Right ventricle myocardium inferior (tissue), 1 donor: ENCODE data around the gene THADA. TPM values are rescaled to one million over a fixed set of nuclear protein-coding genes. Genes with fewer than 3 reads are reported as not detected.
"Not testable (repeated sequence)": the region's sequence is repeated elsewhere in the genome, so short reads cannot be mapped to it uniquely, and the experiment has no call there.

ENCODE experiments used
- ATAC-seq: fragments of 200-7000 bp; cut with Tn5 transposase; one replicate; pipeline ENCODE4 v1.9.1; 2020; ENCODE audit warnings: mild to moderate bottlenecking, moderate library complexity
- DNase-seq: peaks from one replicate; pipeline ENCODE4 v3.0.0; 2021; ENCODE audit errors: missing footprints
- intact Hi-C: fragments of 100-400 bp; cut with DNase I; formaldehyde crosslinking; loops from one replicate; pipeline ENCODE4 v1.11.0; 2022
- long read RNA-seq: library from polyadenylated mRNA; unstranded; transcript quantifications from one replicate; pipeline ENCODE4 v2.0.0, GENCODE V29; 2021
- total RNA-seq: library from RNA; stranded (reverse); fragmentation: NEBNext Ultra II Directional; extraction: Animal tissue kit (Norgen Biotek cat#: 25700); gene quantifications from one replicate; pipeline ENCODE4 v1.2.1, GENCODE V29; 2021
- donor health status: DM: no; HTN: yes; CAD: no; lungs with severe emphysema.

The THADA gene, protein sequence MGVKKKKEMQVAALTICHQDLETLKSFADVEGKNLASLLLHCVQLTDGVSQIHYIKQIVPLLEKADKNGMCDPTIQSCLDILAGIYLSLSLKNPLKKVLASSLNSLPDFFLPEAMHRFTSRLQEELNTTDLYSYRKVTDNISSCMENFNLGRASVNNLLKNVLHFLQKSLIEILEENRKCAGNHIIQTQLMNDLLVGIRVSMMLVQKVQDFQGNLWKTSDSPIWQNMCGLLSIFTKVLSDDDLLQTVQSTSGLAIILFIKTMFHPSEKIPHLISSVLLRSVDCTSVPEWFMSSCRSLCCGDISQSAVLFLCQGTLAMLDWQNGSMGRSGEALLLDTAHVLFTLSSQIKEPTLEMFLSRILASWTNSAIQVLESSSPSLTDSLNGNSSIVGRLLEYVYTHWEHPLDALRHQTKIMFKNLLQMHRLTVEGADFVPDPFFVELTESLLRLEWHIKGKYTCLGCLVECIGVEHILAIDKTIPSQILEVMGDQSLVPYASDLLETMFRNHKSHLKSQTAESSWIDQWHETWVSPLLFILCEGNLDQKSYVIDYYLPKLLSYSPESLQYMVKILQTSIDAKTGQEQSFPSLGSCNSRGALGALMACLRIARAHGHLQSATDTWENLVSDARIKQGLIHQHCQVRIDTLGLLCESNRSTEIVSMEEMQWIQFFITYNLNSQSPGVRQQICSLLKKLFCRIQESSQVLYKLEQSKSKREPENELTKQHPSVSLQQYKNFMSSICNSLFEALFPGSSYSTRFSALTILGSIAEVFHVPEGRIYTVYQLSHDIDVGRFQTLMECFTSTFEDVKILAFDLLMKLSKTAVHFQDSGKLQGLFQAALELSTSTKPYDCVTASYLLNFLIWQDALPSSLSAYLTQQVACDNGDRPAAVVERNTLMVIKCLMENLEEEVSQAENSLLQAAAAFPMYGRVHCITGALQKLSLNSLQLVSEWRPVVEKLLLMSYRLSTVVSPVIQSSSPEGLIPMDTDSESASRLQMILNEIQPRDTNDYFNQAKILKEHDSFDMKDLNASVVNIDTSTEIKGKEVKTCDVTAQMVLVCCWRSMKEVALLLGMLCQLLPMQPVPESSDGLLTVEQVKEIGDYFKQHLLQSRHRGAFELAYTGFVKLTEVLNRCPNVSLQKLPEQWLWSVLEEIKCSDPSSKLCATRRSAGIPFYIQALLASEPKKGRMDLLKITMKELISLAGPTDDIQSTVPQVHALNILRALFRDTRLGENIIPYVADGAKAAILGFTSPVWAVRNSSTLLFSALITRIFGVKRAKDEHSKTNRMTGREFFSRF (N-terminal part only)
- total RNA-seq, result 10.5 TPM
- long read RNA-seq, full-length matches to known transcripts, result 4 of 11 reads
- long read RNA-seq, partial matches to known transcripts, result 4 of 11 reads
- long read RNA-seq, other reads (novel, unspliced or antisense), result 3 of 11 reads

DNA sequence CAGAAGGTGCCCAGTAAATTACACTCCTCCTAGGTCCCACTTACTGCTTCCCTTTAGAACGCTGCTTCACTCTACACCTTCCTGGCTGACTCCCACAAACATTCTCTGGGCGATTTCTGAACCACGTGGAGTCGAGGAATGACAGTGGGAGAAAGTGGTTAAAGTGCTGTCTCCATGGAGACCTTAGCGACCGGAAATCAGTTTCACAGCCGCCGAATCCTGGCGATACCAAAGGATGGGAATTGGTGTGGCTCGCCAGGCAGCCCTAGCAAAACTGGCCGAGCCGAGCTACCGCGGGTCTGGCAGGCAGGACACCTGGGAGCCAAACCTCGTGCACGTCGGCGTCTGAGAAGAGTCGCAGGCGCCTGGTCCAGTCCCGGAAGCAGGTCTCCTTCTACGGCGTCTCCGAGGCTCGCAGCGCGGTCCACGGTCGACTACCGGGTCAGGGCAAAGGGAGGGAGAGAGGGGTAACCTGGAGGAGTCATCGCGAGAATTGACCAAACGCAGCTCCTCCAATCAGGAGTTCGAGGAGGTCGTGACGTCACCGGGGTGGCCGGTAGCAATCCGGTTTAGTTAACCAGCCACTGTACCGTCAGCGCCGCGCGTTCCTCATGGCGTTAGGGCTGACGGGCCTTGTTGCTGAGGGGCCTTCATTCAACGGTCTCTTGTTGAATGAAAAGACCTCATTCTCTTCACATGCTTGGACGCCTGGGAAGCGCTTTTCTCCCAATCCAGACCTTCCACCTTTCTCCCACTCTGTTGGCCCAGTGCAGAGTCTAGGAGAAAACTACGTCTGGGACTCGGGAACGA lies at the start of gene THADA:
Gene THADA (minus strand): TSS at position 436 of the 810 bp plus-strand sequence. CDS start 3,646 bp downstream, outside the sequence.
- ATAC-seq (peak; percentile 99), DNase-seq (peak; percentile 98)
- intact Hi-C loops, result loop anchor here (5.0 kb wide), 1 partner anchor 784 kb away; no protein-coding TSS in a partner anchor

DNA sequence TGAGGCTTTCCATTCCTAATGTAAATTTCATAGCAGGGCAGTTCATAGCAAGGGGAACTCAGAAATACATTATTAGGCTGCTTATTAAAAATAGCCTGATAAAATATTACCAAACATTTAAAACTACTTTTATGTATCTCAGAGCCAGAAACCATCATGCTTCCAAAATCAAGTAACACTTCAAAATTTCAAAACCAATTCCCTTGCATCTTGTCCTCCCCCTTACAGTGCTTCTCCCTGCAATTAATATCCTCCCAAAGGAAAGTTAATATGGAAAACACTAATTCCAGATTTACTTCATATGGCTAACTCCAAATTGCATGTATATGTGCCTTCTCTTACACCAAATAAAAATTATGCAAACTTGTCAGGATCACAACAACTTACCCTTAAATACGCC lies 47.8 kb upstream of the THADA start:
- intact Hi-C loops, result no loop called here
- DNase-seq, result no peak

DNA sequence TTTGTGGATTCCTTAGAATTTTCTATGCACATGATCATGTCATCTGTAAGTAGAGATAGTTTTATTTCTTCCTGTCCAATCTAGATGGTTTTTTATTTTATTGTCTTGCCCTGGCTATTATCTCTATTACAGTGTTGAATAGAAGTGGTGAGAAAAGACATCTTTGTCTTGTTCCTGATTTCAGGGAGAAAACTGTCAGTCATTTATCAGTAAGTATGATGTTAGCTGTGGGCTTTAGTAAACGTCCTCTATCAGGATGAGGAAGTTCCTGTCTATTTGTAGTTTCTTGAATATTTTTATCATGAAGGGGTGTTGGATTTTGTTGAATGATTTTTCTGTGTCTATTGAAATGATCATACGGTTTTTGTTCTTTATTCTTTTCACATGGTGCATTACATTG lies 46.5 kb upstream of the THADA start:
- intact Hi-C loops, result no loop called here
- DNase-seq (no peak), ATAC-seq (no peak)

More for the DNA sequence above, 47.8 kb upstream of the THADA start:
- no peak for ATAC-seq

DNA sequence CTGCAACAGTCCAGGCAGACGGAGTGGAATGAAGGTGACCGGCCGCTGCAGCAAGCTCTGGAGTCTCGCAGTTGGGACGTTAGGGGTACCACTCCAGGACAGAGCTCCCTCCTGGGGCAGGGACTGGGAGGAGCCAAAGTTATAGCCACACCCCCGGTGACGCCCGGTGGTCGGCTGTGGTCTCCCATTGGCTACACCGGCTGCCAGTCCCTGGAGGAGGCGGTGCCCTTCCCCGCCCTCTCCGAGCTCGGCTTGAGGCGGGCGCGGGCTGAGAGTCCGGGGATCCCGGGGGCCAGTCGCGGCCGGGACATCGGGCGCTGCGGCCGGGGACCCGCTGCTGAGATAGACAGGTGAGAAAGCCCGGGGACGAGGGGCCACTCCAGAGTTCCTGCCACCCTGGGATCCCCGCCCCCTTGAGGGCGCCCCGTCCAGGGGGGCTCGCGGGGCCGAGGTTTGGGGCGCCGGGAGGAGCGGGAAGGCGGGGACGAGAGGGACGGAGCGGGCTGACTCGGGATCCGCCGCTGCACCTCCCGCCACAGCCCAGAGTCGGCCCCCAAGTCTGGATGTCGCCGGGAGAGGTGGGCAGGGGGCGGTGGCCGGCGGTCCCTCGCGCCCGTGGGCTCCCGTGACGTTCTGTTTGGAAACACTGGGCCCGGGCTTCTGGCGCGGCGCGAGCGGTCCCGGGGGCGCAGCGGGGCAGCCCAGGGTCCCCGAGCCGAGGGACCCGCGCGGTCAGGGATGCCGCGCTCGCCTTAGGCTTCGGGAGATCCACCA lies 41.4 kb upstream of the THADA start, which contains the start of gene PLEKHH2:
Gene PLEKHH2 (plus strand): TSS at position 231 of the 774 bp plus-strand sequence. CDS start 7,414 bp downstream, outside the sequence.
- DNase-seq, result peak; percentile 89
- peak; percentile 99 for ATAC-seq
- intact Hi-C loops, result no loop called here

DNA sequence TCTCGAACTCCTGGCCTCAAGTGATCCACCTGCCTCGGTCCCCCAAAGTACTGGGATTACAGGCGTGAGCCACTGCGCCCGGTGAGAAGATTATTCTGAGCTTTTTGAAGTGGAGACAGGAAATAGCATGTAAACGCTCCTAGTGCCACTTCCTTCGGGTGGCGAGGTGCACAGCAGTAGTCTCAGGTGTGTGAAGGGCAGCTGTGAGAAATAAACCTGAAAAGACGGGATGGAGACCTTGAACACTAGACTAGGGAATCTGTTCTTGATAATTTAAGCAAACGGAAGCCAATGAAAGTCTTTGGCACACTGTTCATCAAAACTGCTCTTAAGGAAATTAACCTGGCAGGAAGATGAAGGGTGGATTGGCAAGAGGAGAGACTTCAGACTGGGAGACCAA lies 40.8 kb upstream of the THADA start:
- ATAC-seq (no peak), DNase-seq (no peak)
- intact Hi-C loops, result no loop called here

DNA sequence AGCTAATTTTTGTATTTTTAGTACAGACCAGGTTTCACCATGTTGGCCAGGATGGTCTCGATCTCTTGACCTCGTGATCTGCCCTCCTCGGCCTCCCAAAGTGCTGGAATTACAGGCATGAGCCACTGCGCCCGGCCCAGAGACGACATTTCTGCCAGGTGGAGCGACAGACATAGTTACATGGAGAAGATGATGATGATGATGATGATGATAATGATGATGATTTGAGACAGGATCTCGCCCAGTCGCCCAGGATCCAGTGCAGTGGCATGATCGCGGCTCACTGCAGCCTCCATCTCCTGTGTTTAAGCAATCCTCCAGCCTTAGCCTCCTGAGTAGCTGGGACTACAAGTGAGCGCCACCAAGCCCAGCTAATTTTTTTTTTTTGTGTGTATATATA lies 40.3 kb upstream of the THADA start:
- intact Hi-C loops, DNase-seq, ATAC-seq: not testable (repeated sequence)

DNA sequence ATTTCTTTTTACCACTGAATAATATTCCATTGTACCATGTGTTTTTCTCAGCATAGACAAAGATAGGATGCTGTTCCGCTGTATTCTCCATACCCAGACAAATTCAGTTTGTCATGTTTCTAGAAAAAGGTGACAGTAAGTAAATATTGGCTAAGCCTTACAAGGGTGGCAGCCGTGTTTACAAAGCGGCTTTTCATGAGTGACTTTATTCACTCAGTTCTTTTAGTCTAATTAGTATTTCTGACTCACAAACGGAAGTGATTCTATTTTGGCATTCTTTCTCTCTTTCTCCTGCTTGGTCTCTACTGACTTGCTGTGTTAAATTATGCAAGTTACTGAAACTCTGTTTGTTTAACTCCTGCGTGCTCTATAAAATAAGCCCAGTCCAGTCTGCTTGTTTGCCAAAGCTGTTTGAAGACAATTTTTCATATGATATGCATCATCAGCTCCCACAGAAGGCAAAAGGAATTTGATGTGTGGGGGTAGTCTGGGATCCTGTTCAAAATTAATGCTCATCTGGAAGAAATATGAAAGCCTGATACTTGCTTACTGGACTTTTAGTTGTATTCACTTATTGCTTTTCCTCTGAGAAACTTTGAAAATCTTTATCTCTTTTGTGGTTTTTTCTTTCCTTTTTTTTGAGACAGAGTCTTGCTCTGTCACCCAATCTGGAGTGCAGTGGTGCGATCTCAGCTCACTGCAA lies 38.9 kb upstream of the THADA start:
- intact Hi-C loops, result no loop called here
- no peak for ATAC-seq
- no peak for DNase-seq

DNA sequence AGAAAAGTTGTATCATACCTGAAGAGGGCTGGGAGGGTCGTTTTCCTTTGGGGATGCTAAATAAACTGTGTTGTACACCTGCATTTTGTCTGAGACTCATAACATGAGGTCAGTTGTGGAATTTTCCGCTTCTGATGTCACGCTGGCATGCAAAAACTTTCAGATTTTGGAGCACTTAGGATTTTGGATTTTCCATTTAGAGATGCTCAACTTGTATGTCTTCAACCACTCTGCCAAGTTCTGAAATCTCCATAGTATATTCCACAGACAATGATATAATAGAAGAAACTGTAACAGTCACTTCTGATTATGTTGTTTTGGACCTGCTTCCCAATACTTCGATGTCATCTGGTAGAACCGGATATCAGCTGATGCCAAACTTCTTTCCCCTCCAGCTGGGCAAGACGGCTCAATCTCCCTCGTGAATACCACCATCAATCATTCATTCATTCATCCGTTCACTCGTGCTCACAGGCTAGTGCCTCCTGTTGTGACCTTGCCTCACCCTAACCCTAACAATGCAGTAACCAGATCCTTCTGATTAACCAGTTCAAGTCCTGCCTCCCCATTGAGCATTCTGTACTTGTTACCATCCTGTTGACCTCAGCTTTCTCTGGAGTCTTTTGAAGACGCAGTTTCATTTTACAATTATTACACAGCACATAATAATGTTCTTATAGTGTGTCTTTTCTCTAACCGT lies 35.9 kb upstream of the THADA start:
- intact Hi-C loops, result no loop called here
- DNase-seq (no peak), ATAC-seq (no peak)

DNA sequence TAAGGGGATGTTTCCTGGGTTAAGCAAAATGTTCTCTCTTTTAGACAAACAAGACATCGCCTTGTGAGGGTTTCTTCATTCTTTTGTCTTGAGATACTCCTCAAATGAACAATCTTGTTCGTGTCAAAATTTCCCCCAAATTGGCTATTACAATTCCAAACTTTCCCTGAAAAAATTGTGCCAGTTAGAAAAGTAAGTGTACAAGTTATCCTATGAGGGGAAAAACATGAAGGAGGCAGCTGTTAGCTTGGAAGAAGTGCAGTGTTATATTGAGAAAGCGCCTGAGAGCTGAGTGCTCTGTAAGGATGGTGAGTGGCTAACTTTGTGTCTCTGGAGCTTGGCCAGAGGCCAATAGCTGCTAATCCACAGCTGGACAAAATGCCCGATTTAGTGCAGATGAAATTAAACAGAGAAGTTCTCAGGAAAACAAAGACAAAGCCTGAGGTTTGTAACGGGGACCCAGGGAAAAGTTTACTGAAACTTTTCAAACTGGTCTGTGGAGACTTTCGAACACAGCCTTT lies 27.2 kb upstream of the THADA start:
- no peak for DNase-seq
- intact Hi-C loops, result no loop called here
- ATAC-seq, result peak; percentile 72

DNA sequence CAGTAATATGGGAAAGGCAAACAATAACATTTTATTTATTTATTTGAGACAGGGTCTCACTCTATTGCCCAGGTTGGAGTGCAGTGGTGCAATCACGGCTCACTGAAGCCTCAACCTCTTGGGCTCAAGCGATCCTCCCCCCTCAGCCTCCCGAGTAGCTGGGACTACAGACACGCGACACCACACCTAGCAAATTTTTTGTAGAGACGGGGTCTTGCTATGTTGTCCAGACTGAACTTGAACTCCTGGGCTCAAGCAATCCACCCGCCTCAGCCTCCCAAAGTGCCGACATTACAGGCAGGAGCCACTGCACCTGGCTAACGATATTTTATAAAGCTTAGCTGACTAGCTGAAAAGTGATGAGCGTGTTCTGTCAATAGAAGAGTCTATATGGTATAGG lies 23.7 kb upstream of the THADA start:
- intact Hi-C loops, result no loop called here
- DNase-seq, result no peak
- ATAC-seq, result no peak

DNA sequence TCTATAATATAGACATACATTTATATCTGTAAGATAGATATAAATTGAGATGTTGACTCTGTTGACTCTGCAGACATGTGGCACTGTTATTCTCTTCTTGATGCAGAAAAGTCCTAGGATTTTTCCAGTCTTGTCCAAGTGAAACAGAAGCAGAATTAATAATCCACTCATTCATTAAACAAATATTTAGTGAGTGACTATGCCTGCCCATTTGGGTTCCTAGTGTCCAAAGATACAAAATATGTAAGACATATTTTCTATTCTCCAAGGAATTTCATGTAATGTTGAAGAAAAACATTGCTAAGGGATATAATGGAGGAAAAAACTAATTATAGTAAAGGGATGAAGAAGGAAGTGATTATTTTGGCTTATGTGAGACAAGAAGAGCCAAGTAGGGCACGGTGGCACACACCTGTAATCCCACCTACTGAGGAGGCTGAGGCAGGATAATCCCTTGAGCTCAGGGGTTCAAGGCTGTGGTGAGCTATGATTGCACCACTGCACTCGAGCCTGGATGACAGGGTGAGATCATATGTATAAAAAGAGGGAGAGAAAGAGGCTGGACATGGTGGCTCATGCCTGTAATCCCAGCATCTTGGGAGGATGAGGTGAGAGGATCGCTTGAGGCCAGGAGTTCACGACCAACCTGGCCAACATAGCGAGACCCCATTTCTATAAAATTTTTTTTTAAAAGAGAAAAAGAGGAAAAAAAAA lies 21.3 kb upstream of the THADA start:
- ATAC-seq (no peak), DNase-seq (no peak)
- intact Hi-C loops, result no loop called here

DNA sequence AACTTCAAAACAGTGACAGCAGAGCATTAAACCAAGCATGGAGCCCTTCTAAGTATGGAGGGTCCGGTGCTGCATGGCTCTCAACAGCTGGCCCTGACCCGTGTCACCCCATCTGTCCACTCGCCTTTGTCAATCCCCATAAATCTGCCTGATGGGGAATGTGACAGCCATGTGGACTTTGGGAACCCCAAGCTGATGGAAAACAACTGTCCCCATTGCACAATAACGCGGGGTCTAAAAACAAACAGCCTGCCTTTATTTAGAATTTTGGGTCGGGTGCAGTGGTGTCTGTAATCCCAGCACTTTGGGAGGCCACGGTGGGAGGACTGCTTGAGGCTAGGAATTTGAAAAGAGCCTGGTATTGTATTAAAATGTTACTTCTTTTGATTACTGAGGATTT lies 17.1 kb upstream of the THADA start:
- intact Hi-C loops, result no loop called here
- DNase-seq (no peak), ATAC-seq (no peak)

DNA sequence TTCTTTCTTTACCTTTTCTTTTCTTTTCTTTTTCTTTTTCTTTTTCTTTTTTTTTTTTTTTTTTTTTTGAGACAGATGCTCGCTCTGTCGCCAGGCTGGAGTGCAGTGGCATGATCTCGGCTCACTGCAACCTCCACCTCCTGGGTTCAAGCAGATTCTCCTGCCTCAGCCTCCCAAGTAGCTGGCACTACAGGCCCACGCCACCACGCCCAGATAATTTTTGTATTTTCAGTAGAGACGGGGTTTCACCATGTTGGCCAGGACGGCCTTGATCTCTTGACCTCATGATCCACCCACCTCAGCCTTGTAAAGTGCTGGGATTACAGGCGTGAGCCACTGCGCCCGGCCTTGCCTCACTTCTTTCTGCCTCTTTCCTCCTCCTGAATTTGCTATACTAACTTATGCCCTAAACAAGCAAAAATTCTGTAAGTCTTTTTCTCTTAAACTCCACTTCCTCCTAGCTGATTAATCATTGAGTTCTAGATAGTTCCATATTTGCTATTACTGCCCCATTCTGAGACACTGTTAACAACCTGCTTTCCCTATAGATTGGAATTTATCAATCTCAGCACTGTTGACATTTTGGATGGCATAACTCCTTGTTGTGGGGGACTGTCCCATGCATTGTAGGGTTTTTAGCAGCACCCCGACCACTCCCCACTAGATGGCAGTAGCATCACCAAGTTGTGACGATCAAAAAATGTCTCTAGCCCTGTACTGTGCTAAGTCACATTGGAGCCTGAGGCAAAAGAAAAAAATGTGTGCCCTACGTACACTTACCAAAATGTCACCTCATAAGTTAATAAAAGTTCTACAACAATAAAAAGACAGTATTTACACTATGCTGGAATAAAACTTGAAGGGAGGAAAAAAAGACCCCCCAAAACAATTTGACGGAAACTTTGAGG lies 16.4 kb upstream of the THADA start:
- ATAC-seq (peak; percentile 89), DNase-seq (no peak)
- intact Hi-C loops, result no loop called here

DNA sequence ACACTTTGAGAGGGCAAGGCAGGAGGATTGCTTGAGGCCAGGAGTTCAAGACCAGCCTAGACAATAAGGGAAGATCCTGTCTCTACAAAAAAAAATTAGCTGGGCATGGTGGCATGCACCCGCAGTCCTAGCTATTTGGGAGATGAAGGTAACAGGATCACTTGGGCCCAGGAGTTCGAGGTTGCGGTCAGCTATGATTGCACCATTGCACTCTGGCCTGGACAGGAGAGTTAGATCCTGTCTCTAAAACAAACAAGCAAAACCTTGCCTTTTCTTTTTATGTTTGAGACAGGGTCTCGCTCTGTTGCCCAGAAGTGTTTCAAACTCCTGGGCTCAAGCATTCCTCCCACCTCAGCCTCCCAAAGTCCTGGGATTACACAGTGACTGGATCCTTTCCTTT lies 14.5 kb upstream of the THADA start:
- intact Hi-C loops, result no loop called here
- ATAC-seq (no peak), DNase-seq (no peak)
